OCI-LY3 (cell line): ENCODE results near the gene EPN3.

Experiments
- EZH2phosphoT487 ChIP-seq: fragments of 200-600 bp; shearing (Covaris generic); IDR thresholded peaks from 2 replicates; pipeline ENCODE4 v1.6.1; 2018; ENCODE audit warnings: antibody characterized with exemption, mixed run types, low read depth
- TF ChIP-seq, protein P1 (sequence below): fragments of 200-600, 300-600 bp; sonication (generic); IDR thresholded peaks from 2 replicates; pipeline ENCODE4 v1.5.1; 2014; ENCODE audit warnings: antibody characterized with exemption, low read length, low read depth

DNA sequence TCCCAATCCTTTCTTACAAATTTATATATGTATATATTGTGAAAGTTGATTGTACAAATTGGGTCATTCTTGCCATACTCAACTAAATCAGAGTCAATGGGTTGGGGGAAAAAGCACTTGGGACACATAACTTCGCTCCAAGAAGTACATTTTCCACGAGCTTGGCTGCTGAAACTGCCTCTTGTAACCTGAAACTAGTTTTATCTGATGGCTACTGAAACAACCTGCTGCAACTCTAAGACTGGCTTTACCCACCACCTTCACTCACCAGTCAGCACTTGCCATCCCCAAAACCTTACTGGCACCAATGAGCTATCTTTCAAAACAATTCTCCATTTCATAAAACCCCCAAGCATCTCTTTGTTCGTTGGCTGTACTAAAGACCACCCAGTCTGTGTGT is 38.8 kb upstream of the EPN3 start:
- TF ChIP-seq, protein P1, sequence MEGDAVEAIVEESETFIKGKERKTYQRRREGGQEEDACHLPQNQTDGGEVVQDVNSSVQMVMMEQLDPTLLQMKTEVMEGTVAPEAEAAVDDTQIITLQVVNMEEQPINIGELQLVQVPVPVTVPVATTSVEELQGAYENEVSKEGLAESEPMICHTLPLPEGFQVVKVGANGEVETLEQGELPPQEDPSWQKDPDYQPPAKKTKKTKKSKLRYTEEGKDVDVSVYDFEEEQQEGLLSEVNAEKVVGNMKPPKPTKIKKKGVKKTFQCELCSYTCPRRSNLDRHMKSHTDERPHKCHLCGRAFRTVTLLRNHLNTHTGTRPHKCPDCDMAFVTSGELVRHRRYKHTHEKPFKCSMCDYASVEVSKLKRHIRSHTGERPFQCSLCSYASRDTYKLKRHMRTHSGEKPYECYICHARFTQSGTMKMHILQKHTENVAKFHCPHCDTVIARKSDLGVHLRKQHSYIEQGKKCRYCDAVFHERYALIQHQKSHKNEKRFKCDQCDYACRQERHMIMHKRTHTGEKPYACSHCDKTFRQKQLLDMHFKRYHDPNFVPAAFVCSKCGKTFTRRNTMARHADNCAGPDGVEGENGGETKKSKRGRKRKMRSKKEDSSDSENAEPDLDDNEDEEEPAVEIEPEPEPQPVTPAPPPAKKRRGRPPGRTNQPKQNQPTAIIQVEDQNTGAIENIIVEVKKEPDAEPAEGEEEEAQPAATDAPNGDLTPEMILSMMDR: no peak
- TF ChIP-seq EZH2phosphoT487: no peak
